Stimulated activated CD8-positive, alpha-beta memory T cell treated with anti-CD3 and anti-CD28 coated beads, Interleukin-4, amount 100 ng/mL, for 1 hour (primary cell): Measurements from ENCODE around the gene KCNMA1.

Experiments
- DNase-seq, 2 donors: peaks; one replicate each; pipeline ENCODE4 v3.0.0-alpha.2; 2020; ENCODE audit warnings: low read depth in 2 of 2, low spot score in 1 of 2

KCNMA1 gene

GRCh38 chr10:77635402-77636227 lies 2.0 kb downstream of the KCNMA1 start:
- no peak for DNase-seq

- DNase-seq = no peak
Measured at GRCh38 chr10:77634939-77635338, 2.7 kb downstream of the KCNMA1 start.

- DNase-seq = no peak
Measured at GRCh38 chr10:77633376-77633775, 4.2 kb downstream of the KCNMA1 start.

- DNase-seq = no peak
Measured at GRCh38 chr10:77631241-77631640, 6.4 kb downstream of the KCNMA1 start.

GRCh38 chr10:77630507-77630848 lies 7.1 kb downstream of the KCNMA1 start:
- no peak for DNase-seq

- DNase-seq = no peak
Measured at GRCh38 chr10:77629775-77630506, 7.7 kb downstream of the KCNMA1 start.

- DNase-seq = no peak
Measured at GRCh38 chr10:77628906-77629730, 8.5 kb downstream of the KCNMA1 start.

- DNase-seq = no peak
Measured at GRCh38 chr10:77626266-77626935, 11.2 kb downstream of the KCNMA1 start.

GRCh38 chr10:77625379-77625778 lies 12.2 kb downstream of the KCNMA1 start:
- DNase-seq = no peak

GRCh38 chr10:77622889-77623291 lies 14.7 kb downstream of the KCNMA1 start:
- DNase-seq = no peak

- no peak for DNase-seq
Measured at GRCh38 chr10:77620731-77621130, 16.9 kb downstream of the KCNMA1 start.

GRCh38 chr10:77619964-77620703 lies 17.5 kb downstream of the KCNMA1 start:
- DNase-seq = no peak

- DNase-seq = no peak
Measured at GRCh38 chr10:77618117-77618516, 19.5 kb downstream of the KCNMA1 start.

GRCh38 chr10:77616766-77617165 lies 20.8 kb downstream of the KCNMA1 start:
- DNase-seq = no peak

GRCh38 chr10:77614778-77615625 lies 22.6 kb downstream of the KCNMA1 start:
- DNase-seq = no peak

- no peak for DNase-seq
Measured at GRCh38 chr10:77613476-77614130, 24.0 kb downstream of the KCNMA1 start.

- no peak for DNase-seq
Measured at GRCh38 chr10:77611670-77612069, 25.9 kb downstream of the KCNMA1 start.

GRCh38 chr10:77611221-77611620 lies 26.4 kb downstream of the KCNMA1 start:
- no peak for DNase-seq

GRCh38 chr10:77609781-77610272 lies 27.8 kb downstream of the KCNMA1 start:
- DNase-seq = no peak
